Loucy (cell line): ENCODE data around the gene HNF4A.
"Not testable (repeated sequence)": the region's sequence is repeated elsewhere in the genome, so short reads cannot be mapped to it uniquely, and the experiment has no call there.

ENCODE experiments used
- H2AFZ ChIP-seq: fragments of 200-600 bp; sonication (generic); 2 replicates; pipeline ENCODE4 v1.6.0; 2016; ENCODE audit warnings: antibody characterized with exemption, mild to moderate bottlenecking, low read length, moderate library complexity
- H3F3A ChIP-seq: fragments of 200-600 bp; 2 replicates; pipeline ENCODE4 v1.6.0; 2016; ENCODE audit warnings: antibody characterized with exemption, low read depth, mild to moderate bottlenecking
- H3K27me3 ChIP-seq: fragments of 200-600 bp; sonication (generic); 2 replicates; pipeline ENCODE4 v1.6.1; 2014; ENCODE audit warnings: low read length, mild to moderate bottlenecking; ENCODE audit not compliant: insufficient read depth, poor library complexity, severe bottlenecking
- H3K36me3 ChIP-seq: fragments of 200-600 bp; sonication (generic); 2 replicates; pipeline ENCODE4 v1.6.1; 2016; ENCODE audit warnings: low read length; ENCODE audit not compliant: insufficient read depth
- H3K4me1 ChIP-seq: fragments of 200-600 bp; sonication (generic); 2 replicates; pipeline ENCODE4 v1.5.1; 2014; ENCODE audit warnings: low read length, mild to moderate bottlenecking; ENCODE audit not compliant: insufficient read depth, poor library complexity, severe bottlenecking
- H3K4me2 ChIP-seq: fragments of 200-600 bp; sonication (generic); 2 replicates; pipeline ENCODE4 v1.6.0; 2014; ENCODE audit warnings: antibody characterized with exemption, low read length, low read depth, mild to moderate bottlenecking; ENCODE audit not compliant: poor library complexity, severe bottlenecking
- H3K4me3 ChIP-seq: fragments of 200-600 bp; sonication (generic); 2 replicates; pipeline ENCODE4 v1.5.1; 2014; ENCODE audit warnings: low read length, mild to moderate bottlenecking, mixed read lengths; ENCODE audit not compliant: poor library complexity, severe bottlenecking
- H3K79me2 ChIP-seq: fragments of 200-600 bp; sonication (generic); 2 replicates; pipeline ENCODE4 v1.6.1; 2014; ENCODE audit warnings: low read length; ENCODE audit not compliant: insufficient read depth
- H3K9ac ChIP-seq: fragments of 200-600 bp; sonication (generic); 2 replicates; pipeline ENCODE4 v1.6.0; 2014; ENCODE audit warnings: mild to moderate bottlenecking, low read depth, low read length, moderate library complexity; ENCODE audit not compliant: poor library complexity, severe bottlenecking
- H3K9me2 ChIP-seq: fragments of 200-600 bp; sonication (generic); replicated peaks from 2 replicates; pipeline ENCODE4 v1.6.1; 2016; ENCODE audit warnings: low read depth, low read length, mixed read lengths
- H3K9me3 ChIP-seq: fragments of 200-600 bp; sonication (generic); 2 replicates; pipeline ENCODE4 v1.6.1; 2014; ENCODE audit warnings: mild to moderate bottlenecking, antibody characterized with exemption, low read length, low read depth; ENCODE audit not compliant: insufficient read depth
- H4K20me1 ChIP-seq: fragments of 200-600 bp; sonication (generic); 2 replicates; pipeline ENCODE4 v1.6.0; 2014; ENCODE audit warnings: antibody characterized with exemption, low read length, mild to moderate bottlenecking; ENCODE audit not compliant: insufficient read depth, poor library complexity, severe bottlenecking
- CTCF ChIP-seq: fragments of 200-600 bp; sonication (generic); conservative IDR thresholded peaks from 2 replicates; pipeline ENCODE4 v1.5.1; 2014; ENCODE audit warnings: mild to moderate bottlenecking, antibody characterized with exemption, low read length
- EZH2phosphoT487 ChIP-seq: fragments of 200-600 bp; IDR thresholded peaks from 2 replicates; pipeline ENCODE4 v1.6.1; 2018; ENCODE audit warnings: antibody characterized with exemption, mild to moderate bottlenecking, moderate library complexity, borderline replicate concordance

The HNF4A gene

GRCh38 chr20:44345147-44345546, 10.4 kb upstream of the HNF4A start:
- Histone ChIP-seq H3F3A (no peaks in the 10 kb centered on the region), H3K9ac (no peak overlapping the region), H3K9me2 (no peaks in the 10 kb centered on the region), H3K36me3 (no peaks in the 10 kb centered on the region), H3K4me3 (no peak overlapping the region), H3K79me2 (no peaks in the 10 kb centered on the region), H3K9me3 (no peaks in the 10 kb centered on the region), H3K27me3 (no peaks in the 10 kb centered on the region), H4K20me1 (no peaks in the 10 kb centered on the region), H3K4me2 (no peak overlapping the region), H3K4me1 (no peaks in the 10 kb centered on the region), H2AFZ (no peak overlapping the region)
- TF ChIP-seq EZH2phosphoT487 = no peak
- no peak for TF ChIP-seq CTCF

- H3K4me3 ChIP-seq, H3K9me3 ChIP-seq, H3K9ac ChIP-seq, H3F3A ChIP-seq, H3K79me2 ChIP-seq, H4K20me1 ChIP-seq, H3K27me3 ChIP-seq, H2AFZ ChIP-seq, H3K36me3 ChIP-seq, H3K4me2 ChIP-seq, H3K9me2 ChIP-seq, H3K4me1 ChIP-seq: not testable (repeated sequence)
Measured at GRCh38 chr20:44345941-44346340, 9.6 kb upstream of the HNF4A start.

- Histone ChIP-seq H3K9me3 (no peaks in the 10 kb centered on the region), H3F3A (no peaks in the 10 kb centered on the region), H4K20me1 (no peaks in the 10 kb centered on the region), H3K79me2 (no peaks in the 10 kb centered on the region), H3K27me3 (no peaks in the 10 kb centered on the region), H2AFZ (no peak overlapping the region), H3K9ac (no peak overlapping the region), H3K4me3 (no peak overlapping the region), H3K9me2 (no peaks in the 10 kb centered on the region), H3K36me3 (no peaks in the 10 kb centered on the region), H3K4me2 (no peak overlapping the region), H3K4me1 (no peaks in the 10 kb centered on the region)
- TF ChIP-seq EZH2phosphoT487 (no peak), CTCF (no peak)
Measured at GRCh38 chr20:44348168-44348659, 7.3 kb upstream of the HNF4A start.

GRCh38 chr20:44349349-44349748, 6.2 kb upstream of the HNF4A start:
- no peak overlapping the region for H3K4me3 ChIP-seq
- H3K4me1 ChIP-seq = no peaks in the 10 kb centered on the region
- H3K4me2 ChIP-seq = no peak overlapping the region
- no peaks in the 10 kb centered on the region for H3K79me2 ChIP-seq
- no peak overlapping the region for H2AFZ ChIP-seq
- H3K9me3 ChIP-seq = no peaks in the 10 kb centered on the region
- no peaks in the 10 kb centered on the region for H3K27me3 ChIP-seq
- no peak overlapping the region for H3K9ac ChIP-seq
- H3F3A ChIP-seq = no peaks in the 10 kb centered on the region
- no peaks in the 10 kb centered on the region for H3K9me2 ChIP-seq
- H4K20me1 ChIP-seq = no peaks in the 10 kb centered on the region
- H3K36me3 ChIP-seq = no peaks in the 10 kb centered on the region
- TF ChIP-seq EZH2phosphoT487 = no peak
- TF ChIP-seq CTCF = no peak
